Measurements from ENCODE around the gene ASCL2. TPM values are rescaled to one million over a fixed set of nuclear protein-coding genes. Genes with fewer than 3 reads are reported as not detected.

The ASCL2 gene
- total RNA-seq, 1 donor, result not detected

DNA sequence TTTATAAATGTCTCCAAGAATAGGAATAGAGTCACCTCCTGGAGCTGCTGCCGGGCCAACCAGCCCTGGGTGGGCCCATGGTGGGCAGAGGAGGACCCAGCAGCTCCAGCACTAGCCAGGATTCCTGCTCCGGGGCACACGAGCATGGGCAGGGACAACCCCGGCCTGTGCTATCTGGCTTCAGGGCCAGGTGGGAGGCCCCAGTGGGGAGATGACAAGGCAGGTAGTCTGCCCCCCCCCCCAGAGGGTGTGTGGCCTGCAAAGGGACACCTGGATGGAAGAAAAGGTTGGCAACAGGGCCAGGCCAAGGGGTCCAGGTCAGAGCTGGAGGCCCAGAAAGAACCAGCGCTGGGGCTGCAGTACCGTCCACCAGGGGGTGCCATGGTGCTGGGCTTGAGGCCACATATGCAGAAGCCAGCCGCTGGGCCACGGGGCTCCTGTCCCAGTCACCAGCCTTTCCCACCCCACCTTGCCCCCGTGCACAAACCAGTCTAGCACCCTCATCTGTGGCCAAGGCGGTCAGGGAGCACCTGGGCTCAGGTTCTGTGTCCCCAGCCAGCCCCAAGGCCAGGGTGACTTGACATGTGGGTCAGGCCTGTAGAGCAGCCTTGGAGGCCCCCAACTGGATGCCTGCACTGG, 34.9 kb upstream of the ASCL2 start:
- TF ChIP-seq, protein P1, sequence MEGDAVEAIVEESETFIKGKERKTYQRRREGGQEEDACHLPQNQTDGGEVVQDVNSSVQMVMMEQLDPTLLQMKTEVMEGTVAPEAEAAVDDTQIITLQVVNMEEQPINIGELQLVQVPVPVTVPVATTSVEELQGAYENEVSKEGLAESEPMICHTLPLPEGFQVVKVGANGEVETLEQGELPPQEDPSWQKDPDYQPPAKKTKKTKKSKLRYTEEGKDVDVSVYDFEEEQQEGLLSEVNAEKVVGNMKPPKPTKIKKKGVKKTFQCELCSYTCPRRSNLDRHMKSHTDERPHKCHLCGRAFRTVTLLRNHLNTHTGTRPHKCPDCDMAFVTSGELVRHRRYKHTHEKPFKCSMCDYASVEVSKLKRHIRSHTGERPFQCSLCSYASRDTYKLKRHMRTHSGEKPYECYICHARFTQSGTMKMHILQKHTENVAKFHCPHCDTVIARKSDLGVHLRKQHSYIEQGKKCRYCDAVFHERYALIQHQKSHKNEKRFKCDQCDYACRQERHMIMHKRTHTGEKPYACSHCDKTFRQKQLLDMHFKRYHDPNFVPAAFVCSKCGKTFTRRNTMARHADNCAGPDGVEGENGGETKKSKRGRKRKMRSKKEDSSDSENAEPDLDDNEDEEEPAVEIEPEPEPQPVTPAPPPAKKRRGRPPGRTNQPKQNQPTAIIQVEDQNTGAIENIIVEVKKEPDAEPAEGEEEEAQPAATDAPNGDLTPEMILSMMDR (IDR thresholded peaks at IDR 0.05; ENCODE audit: extremely low read depth, low read depth, low read length), result peak; percentile 82
- Histone ChIP-seq H3K9me3 (ENCODE audit: low read depth, low read length) (no peaks in the 10 kb centered on the region), H3K4me3 (ENCODE audit: insufficient read depth, low read length) (no peak overlapping the region), H3K27me3 (ENCODE audit: insufficient read depth, low read length) (no peaks in the 10 kb centered on the region), H3K79me2 (ENCODE audit: insufficient read depth, low read length) (no peaks in the 10 kb centered on the region), H3K36me3 (ENCODE audit: insufficient read depth, low read length) (no peaks in the 10 kb centered on the region), H3K4me2 (ENCODE audit: insufficient read depth, low read length) (peak overlapping the region; percentile 44), H3K27ac (ENCODE audit: low read depth, low read length) (no peak overlapping the region), H3K4me1 (ENCODE audit: insufficient read depth, low read length) (peaks cover 13% of the 10 kb centered on the region), H4K20me1 (ENCODE audit: insufficient read depth, low read length) (no peaks in the 10 kb centered on the region), H2AFZ (ENCODE audit: low read length) (peak overlapping the region; percentile 63)
- DNase-seq (ENCODE audit: insufficient read length, low spot score, missing footprints), result peak; percentile 98

DNA sequence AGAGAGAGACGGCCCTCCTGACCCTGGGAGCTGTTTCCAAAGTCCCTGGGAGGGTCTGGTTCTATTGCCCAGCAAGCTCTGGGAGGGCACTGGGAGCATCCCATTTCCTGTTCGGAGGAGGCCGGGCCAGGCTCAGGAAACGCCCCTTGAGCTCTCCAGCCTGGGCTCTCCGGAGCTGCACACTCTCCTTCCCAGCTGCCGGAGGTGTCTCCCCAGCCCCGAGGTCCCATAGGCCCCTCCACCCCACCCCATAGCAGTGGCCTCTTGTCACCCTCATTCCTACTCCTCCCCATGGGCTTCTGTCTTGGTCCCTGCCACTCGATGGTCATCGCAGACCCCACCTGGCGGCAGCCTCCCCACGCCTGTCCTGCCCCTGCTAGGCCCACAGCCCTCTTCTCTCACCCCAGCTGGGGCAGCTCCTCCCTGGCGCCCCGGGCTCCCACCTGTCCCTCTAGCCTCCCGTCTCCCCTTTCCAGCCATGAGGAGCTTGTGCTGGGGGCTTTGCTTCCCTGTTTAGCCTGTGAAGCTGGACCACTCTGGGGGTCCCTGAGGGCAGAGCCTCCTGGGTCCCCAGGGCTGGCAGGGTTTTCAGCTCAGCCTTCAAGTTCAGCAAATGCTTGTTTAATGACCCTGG, 34.2 kb upstream of the ASCL2 start:
- Histone ChIP-seq H3K27ac (ENCODE audit: low read depth, low read length) (no peak overlapping the region), H4K20me1 (ENCODE audit: insufficient read depth, low read length) (no peaks in the 10 kb centered on the region), H3K79me2 (ENCODE audit: insufficient read depth, low read length) (no peaks in the 10 kb centered on the region), H2AFZ (ENCODE audit: low read length) (no peak overlapping the region), H3K4me1 (ENCODE audit: insufficient read depth, low read length) (peaks cover 13% of the 10 kb centered on the region), H3K9me3 (ENCODE audit: low read depth, low read length) (no peaks in the 10 kb centered on the region), H3K4me3 (ENCODE audit: insufficient read depth, low read length) (no peak overlapping the region), H3K27me3 (ENCODE audit: insufficient read depth, low read length) (no peaks in the 10 kb centered on the region), H3K36me3 (ENCODE audit: insufficient read depth, low read length) (no peaks in the 10 kb centered on the region), H3K4me2 (ENCODE audit: insufficient read depth, low read length) (no peak overlapping the region)
- TF ChIP-seq, protein P1 (IDR thresholded peaks at IDR 0.05; ENCODE audit: extremely low read depth, low read depth, low read length), result no peak
- DNase-seq (ENCODE audit: insufficient read length, low spot score, missing footprints), result peak; percentile 86

DNA sequence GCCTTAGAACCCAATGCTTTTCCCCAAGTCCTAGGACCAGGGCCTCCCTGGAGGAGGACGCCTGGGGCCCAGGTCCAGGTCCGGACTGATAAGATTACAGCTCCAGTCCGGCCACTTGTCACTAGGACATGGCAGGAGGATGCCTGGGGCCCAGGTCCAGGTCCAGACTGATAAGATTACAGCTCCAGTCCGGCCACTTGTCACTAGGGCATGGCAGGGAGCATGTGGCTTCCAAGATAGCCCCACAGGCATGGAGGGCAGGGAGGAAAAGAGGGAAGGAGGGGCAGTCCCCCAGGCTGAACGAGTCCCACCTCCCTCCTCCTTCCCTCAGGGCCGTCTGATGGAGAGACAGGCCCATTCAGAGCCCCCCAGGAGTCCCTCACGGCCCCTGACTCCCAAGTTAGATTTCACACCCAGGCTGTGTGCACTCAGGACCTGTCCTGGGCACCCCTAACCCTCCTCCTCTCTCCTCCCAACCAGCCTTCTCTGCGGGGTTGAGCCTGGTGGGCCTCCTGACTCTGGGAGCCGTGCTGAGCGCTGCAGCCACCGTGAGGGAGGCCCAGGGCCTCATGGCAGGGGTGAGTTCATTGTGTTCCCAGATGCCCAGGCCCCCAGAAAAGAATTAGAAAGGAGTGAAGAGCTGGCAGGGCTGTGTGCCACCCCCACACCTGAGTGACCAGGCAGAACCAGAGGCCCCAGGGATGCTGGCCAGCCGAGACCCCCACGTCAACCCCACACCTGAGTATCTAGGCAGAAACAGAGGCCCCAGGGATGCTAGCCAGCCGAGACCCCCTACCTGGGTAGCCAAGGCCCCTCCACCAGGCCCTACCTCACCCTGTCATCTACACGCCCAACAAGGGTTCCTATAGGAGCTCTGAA, 33.5 kb upstream of the ASCL2 start:
- TF ChIP-seq, protein P1 (IDR thresholded peaks at IDR 0.05; ENCODE audit: extremely low read depth, low read depth, low read length), result no peak
- Histone ChIP-seq H3K4me3 (ENCODE audit: insufficient read depth, low read length) (no peak overlapping the region), H2AFZ (ENCODE audit: low read length) (no peak overlapping the region), H3K4me2 (ENCODE audit: insufficient read depth, low read length) (no peak overlapping the region), H3K79me2 (ENCODE audit: insufficient read depth, low read length) (no peaks in the 10 kb centered on the region), H4K20me1 (ENCODE audit: insufficient read depth, low read length) (no peaks in the 10 kb centered on the region), H3K27ac (ENCODE audit: low read depth, low read length) (no peak overlapping the region), H3K9me3 (ENCODE audit: low read depth, low read length) (no peaks in the 10 kb centered on the region), H3K36me3 (ENCODE audit: insufficient read depth, low read length) (no peaks in the 10 kb centered on the region), H3K27me3 (ENCODE audit: insufficient read depth, low read length) (no peaks in the 10 kb centered on the region), H3K4me1 (ENCODE audit: insufficient read depth, low read length) (peaks cover 13% of the 10 kb centered on the region)
- peak; percentile 69 for DNase-seq (ENCODE audit: insufficient read length, low spot score, missing footprints)

Data from osteoblast (primary cell).